Fibroblast of lung (primary cell): ENCODE measurements around the gene SLMAP.

Experiments used
- CTCF ChIP-seq, 2 donors: IDR thresholded peaks in 1 of 2; conservative IDR thresholded peaks in 1 of 2; 1 replicate in 1 of 2; 2 replicates in 1 of 2; pipeline ENCODE4 v1.5.1; 2011 to 2012; ENCODE audit warnings: low read length in 2 of 2, control low read depth in 1 of 2, inconsistent platforms in 1 of 2, low read depth in 1 of 2, mild to moderate bottlenecking in 1 of 2
- EZH2 ChIP-seq: IDR thresholded peaks from 2 replicates; pipeline ENCODE4 v1.5.1; 2012; ENCODE audit warnings: low read length, control low read depth, mild to moderate bottlenecking; ENCODE audit errors: missing control alignments

DNA sequence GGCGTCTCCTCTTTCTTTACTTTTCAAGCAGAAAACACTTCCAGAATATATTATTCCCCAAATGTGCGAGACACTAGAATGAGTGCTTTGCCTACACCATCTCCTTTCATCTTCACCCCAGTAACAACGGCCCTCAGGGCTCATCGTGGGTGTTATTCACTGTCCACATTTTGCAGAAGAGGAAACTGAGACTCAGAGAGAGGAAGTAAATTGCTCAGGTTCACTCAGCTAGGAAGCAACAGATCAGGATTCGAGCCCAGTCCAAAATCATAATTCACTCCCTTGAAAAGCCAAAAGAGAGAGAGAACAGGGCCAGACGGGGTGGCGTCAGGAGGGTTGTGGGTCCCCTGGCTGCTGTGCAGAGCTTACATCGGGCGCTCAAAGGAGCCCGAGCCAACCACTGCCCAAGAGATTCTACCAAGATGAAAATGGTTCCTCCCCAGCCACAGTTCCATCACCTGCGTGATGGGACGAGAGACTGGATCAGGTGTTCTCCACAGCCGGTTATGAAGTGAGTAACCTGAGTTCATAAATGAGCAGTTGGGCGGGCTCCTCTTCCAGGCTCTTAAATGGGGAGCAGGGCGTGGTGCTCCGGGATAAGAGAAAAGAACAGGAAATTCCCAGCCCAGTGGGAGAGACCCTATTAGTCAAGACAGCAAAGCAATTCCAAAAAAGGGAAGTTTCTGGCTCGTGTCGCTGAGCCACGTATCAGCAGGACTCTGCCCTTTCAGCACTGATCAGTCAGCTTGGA lies 203.5 kb downstream of the SLMAP start:
- TF ChIP-seq CTCF (conservative IDR thresholded peaks at IDR 0.05 in 1 of 2, IDR thresholded peaks at IDR 0.05 in 1 of 2; ENCODE audit: low read depth in 1 of 2, low read length in 2 of 2) (no peak), EZH2 (no peak)
